Subcutaneous abdominal adipose tissue (tissue), 5 donors: ENCODE results near the gene MROH2A.

Experiments
- H3K27ac ChIP-seq: one replicate; pipeline ENCODE4 v1.7.0; 2013; ENCODE audit warnings: low read depth, mild to moderate bottlenecking, inconsistent platforms, low read length, moderate library complexity
- H3K27me3 ChIP-seq, 5 donors: one replicate each; pipeline ENCODE4 v1.7.0; 2013; ENCODE audit warnings: low read length in 5 of 5, inconsistent platforms in 1 of 5; ENCODE audit not compliant: control insufficient read depth in 5 of 5, insufficient read depth in 4 of 5
- H3K36me3 ChIP-seq, 5 donors: one replicate each; pipeline ENCODE4 v1.7.0; 2013; ENCODE audit warnings: low read length in 5 of 5; ENCODE audit not compliant: control insufficient read depth in 5 of 5, insufficient read depth in 5 of 5
- H3K4me1 ChIP-seq, 5 donors: one replicate each; pipeline ENCODE4 v1.7.0; 2013; ENCODE audit warnings: low read length in 5 of 5, mild to moderate bottlenecking in 3 of 5, moderate library complexity in 1 of 5; ENCODE audit not compliant: control insufficient read depth in 5 of 5, insufficient read depth in 5 of 5
- H3K4me3 ChIP-seq, 5 donors: one replicate each; pipeline ENCODE4 v1.7.0; 2013; ENCODE audit warnings: low read length in 5 of 5, low read depth in 1 of 5
- H3K9ac ChIP-seq, 5 donors: one replicate each; pipeline ENCODE4 v1.7.0; 2013; ENCODE audit warnings: low read length in 5 of 5, mild to moderate bottlenecking in 4 of 5, moderate library complexity in 3 of 5
- H3K9me3 ChIP-seq, 5 donors: one replicate each; pipeline ENCODE4 v1.7.0; 2013; ENCODE audit warnings: low read length in 5 of 5; ENCODE audit not compliant: control insufficient read depth in 5 of 5
- donor health status: healthy.
- donor health status: healthy.
- donor health status: healthy.
- donor health status: healthy.
- donor health status: healthy.

Gene MROH2A

DNA sequence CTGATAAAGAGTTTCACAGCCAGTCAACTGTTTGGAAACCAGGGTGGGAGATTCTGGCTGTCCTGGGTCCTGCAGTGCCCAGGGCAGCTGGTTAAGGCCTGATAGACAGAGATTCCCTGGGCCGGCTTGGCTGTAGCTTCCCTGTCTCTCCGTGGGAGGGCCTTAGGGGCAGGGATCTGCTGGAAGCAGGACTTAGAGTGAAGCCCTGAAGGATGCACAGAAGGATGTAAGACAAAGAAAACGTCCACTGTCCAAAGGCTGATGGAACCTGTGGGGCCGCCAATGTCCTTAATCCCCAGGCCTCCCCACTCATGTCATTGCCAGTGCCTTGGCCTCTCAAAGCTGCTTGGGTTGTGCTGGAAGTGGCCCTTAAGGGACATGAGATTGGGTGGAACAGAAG, 33.0 kb downstream of the MROH2A start:
- Histone ChIP-seq H3K27ac (no peak overlapping the region), H3K36me3 (no peaks in the 10 kb centered on the region)

GRCh38 chr2:233811732-233812131, 33.6 kb downstream of the MROH2A start:
- no peak overlapping the region for H3K9ac ChIP-seq

More for the DNA sequence above, 33.0 kb downstream of the MROH2A start:
- no peaks in the 10 kb centered on the region for H3K9me3 ChIP-seq
- no peak overlapping the region for H3K4me3 ChIP-seq
- no peak overlapping the region for H3K9ac ChIP-seq
- peaks cover 0 to 10% (median 0%) of the 10 kb centered on the region in 5 donors for H3K27me3 ChIP-seq
- H3K4me1 ChIP-seq = no peaks in the 10 kb centered on the region

GRCh38 chr2:233813236-233814055, 35.3 kb downstream of the MROH2A start:
- Histone ChIP-seq H3K9me3 (peaks cover 0 to 3% (median 0%) of the 10 kb centered on the region in 5 donors), H3K27ac (no peak overlapping the region), H3K36me3 (no peaks in the 10 kb centered on the region), H3K27me3 (peaks cover 0 to 9% (median 0%) of the 10 kb centered on the region in 5 donors), H3K4me3 (no peak overlapping the region), H3K4me1 (peaks cover 0 to 22% (median 17%) of the 10 kb centered on the region in 5 donors), H3K9ac (no peak overlapping the region)

More at GRCh38 chr2:233811732-233812131, 33.6 kb downstream of the MROH2A start:
- Histone ChIP-seq H3K27me3 (peaks cover 0 to 10% (median 0%) of the 10 kb centered on the region in 5 donors), H3K4me3 (no peak overlapping the region), H3K36me3 (no peaks in the 10 kb centered on the region), H3K4me1 (peaks cover 0 to 5% (median 5%) of the 10 kb centered on the region in 5 donors), H3K9me3 (peaks cover 0 to 3% (median 0%) of the 10 kb centered on the region in 5 donors), H3K27ac (no peak overlapping the region)

DNA sequence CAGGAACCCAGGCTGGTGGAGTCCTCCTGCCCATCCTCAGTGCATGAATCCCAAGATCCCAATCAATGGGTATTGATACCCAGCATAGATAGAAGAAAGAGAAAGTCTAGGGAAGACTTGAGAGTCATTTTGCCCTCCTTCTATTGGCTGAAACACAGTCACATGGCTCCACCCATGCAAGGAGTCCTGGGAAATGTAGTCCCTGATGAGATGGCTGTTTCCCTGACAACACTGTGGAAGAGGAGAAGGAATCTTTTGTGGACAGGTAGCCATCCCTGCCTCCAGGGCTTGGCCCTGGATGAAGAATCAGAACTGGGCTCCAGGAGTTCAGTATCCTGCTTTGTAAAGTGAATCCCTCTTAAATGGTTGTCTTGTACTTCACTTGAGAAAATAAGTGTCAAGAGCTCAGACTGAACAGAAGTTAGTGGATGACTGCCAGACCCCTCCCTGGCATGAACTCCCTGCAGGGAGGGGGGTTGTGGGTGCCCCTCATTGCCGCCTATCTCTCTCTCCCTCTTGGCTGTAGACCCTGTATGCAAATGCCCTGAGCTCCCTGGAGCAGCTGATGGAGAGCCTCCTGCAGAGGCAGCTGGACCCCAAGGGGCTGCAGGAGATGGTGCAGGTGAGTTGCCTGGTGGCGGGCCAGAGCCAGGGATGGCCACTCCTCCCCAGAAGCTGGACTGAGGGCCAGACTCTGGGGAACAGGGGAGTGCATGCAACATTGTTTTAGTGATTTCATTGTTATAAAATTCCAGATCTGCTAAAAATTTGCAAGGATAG, 36.1 kb downstream of the MROH2A start:
- Histone ChIP-seq H3K4me1 (peaks cover 0 to 22% (median 17%) of the 10 kb centered on the region in 5 donors), H3K27me3 (peaks cover 0 to 2% (median 0%) of the 10 kb centered on the region in 5 donors), H3K36me3 (no peaks in the 10 kb centered on the region), H3K27ac (no peak overlapping the region), H3K9me3 (peaks cover 0 to 3% (median 0%) of the 10 kb centered on the region in 5 donors), H3K4me3 (no peak overlapping the region), H3K9ac (no peak overlapping the region)

DNA sequence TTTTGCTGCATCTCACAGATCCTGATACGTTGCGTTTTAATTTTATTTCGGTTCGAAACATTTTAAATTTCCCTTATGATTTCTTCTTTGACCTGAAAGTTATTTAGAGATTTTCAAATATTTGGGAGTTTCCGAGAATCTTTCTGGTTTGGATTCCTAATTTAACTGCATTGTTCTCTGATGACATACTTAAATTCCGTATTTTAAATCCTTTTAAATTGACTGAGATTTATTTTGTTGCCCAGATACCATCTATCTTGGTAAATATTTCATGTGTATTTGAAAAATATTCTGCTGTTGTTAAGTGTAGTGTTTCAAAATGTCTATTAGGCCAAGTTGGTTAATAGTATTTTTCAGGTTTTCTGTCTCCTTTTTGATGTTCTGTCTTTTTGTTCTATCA, 37.7 kb downstream of the MROH2A start:
- Histone ChIP-seq H3K36me3 (no peaks in the 10 kb centered on the region), H3K9me3 (peaks cover 0 to 3% (median 0%) of the 10 kb centered on the region in 5 donors), H3K27ac (no peak overlapping the region), H3K9ac (no peak overlapping the region), H3K4me3 (no peak overlapping the region), H3K4me1 (peaks cover 0 to 28% (median 17%) of the 10 kb centered on the region in 5 donors), H3K27me3 (peaks cover 0 to 2% (median 0%) of the 10 kb centered on the region in 5 donors)

DNA sequence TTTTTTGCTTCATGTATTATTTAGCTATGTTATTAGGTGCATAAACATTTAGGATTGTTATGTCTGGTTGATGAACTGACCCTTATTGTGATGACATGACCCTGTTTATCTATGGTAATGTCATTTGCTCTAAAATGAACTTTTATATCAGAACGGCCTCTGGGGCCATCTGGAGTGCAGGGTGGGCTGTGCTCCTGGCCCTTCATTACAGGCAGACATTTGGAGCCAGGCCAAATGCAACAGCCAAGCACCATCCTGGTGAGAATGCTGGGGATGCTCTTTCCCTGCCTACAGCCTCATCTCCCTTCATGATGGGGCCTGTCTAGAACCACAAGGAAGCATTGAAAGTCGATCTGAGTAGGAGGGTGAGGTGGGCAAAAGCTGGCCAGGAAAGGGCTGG, 38.2 kb downstream of the MROH2A start:
- peaks cover 0 to 2% (median 0%) of the 10 kb centered on the region in 5 donors for H3K27me3 ChIP-seq
- H3K4me3 ChIP-seq = no peak overlapping the region
- peaks cover 0 to 3% (median 0%) of the 10 kb centered on the region in 5 donors for H3K9me3 ChIP-seq
- no peak overlapping the region for H3K9ac ChIP-seq
- H3K36me3 ChIP-seq = no peaks in the 10 kb centered on the region
- H3K4me1 ChIP-seq = peaks cover 0 to 28% (median 17%) of the 10 kb centered on the region in 5 donors
- no peak overlapping the region for H3K27ac ChIP-seq

GRCh38 chr2:233816771-233817170, 38.6 kb downstream of the MROH2A start:
- no peak overlapping the region for H3K4me3 ChIP-seq
- H3K36me3 ChIP-seq = no peaks in the 10 kb centered on the region
- peaks cover 0 to under 1% (median 0%) of the 10 kb centered on the region in 5 donors for H3K27me3 ChIP-seq
- no peak overlapping the region for H3K27ac ChIP-seq
- peaks cover 0 to 28% (median 17%) of the 10 kb centered on the region in 5 donors for H3K4me1 ChIP-seq
- H3K9ac ChIP-seq = no peak overlapping the region
- H3K9me3 ChIP-seq = peaks cover 0 to 3% (median 0%) of the 10 kb centered on the region in 5 donors

DNA sequence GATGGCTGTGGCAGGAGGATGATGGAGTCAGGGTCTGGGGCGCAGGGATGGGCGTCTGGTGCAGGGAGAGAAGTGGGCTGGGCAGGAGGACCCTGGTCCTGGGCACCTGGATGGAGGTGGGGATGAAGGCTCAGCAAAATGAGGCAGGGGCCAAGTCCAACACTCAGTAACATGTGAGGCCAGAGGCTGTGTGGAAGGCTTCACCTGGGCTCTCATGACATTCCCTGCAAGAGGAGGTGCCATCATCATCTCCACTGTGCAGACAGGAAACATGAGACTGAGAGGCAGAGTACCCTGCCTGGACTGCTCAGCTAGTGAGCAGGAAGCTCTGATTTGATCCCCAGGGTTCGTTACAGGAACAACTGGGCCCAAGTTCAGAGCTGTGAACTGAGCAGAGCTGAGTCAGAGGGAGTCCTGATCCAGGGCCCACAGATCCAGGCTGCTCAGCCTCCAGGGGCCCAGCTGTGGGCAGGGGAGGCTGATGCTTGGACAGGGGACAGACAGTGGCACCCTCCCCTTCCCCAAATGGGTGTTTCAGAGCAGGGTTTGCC, 39.3 kb downstream of the MROH2A start:
- Histone ChIP-seq H3K27ac (no peak overlapping the region), H3K9me3 (peaks cover 0 to 3% (median 0%) of the 10 kb centered on the region in 5 donors), H3K4me1 (peaks cover 0 to 28% (median 17%) of the 10 kb centered on the region in 5 donors), H3K36me3 (no peaks in the 10 kb centered on the region), H3K27me3 (no peaks in the 10 kb centered on the region), H3K9ac (no peak overlapping the region), H3K4me3 (no peak overlapping the region)

GRCh38 chr2:233817995-233818638, 40.0 kb downstream of the MROH2A start:
- Histone ChIP-seq H3K36me3 (no peaks in the 10 kb centered on the region), H3K4me1 (peaks cover 0 to 28% (median 17%) of the 10 kb centered on the region in 5 donors), H3K9me3 (peaks cover 0 to 3% (median 0%) of the 10 kb centered on the region in 5 donors), H3K4me3 (no peak overlapping the region), H3K27ac (no peak overlapping the region), H3K27me3 (no peaks in the 10 kb centered on the region), H3K9ac (no peak overlapping the region)
